ENCODE results near the gene ADAMTS12. TPM values are rescaled to one million over a fixed set of nuclear protein-coding genes. Genes with fewer than 3 reads are reported as not detected.

The ADAMTS12 gene
- total RNA-seq, 1 experiment from 2014 or later, result 0.05 TPM

- Histone ChIP-seq H3K79me2 (ENCODE audit: insufficient read depth, low read length) (no peaks in the 10 kb centered on the region), H3K9ac (ENCODE audit: low read length) (no peak overlapping the region), H3K27me3 (ENCODE audit: insufficient read depth, low read length) (peaks cover 29% of the 10 kb centered on the region), H3K27ac (ENCODE audit: low read depth, low read length) (no peak overlapping the region), H3K4me2 (ENCODE audit: low read length) (no peak overlapping the region), H3K4me3 (replicated peaks in 1 of 2; ENCODE audit: low read depth in 1 of 2, low read length in 2 of 2) (no peak overlapping the region), H3K9me3 (ENCODE audit: control insufficient read depth in 1 of 2, insufficient read depth in 1 of 2, low read depth in 1 of 2, low read length in 2 of 2) (no peaks in the 10 kb centered on the region), H2AFZ (ENCODE audit: low read depth, low read length, poor library complexity, severe bottlenecking) (no peak overlapping the region), H3K4me1 (ENCODE audit: control insufficient read depth in 1 of 2, insufficient read depth in 2 of 2, low read length in 2 of 2) (no peaks in the 10 kb centered on the region), H3K36me3 (ENCODE audit: control insufficient read depth in 1 of 2, insufficient read depth in 2 of 2, low read length in 2 of 2) (no peaks in the 10 kb centered on the region), H4K20me1 (ENCODE audit: insufficient read depth) (no peaks in the 10 kb centered on the region), H3K9me2 (ENCODE audit: insufficient read depth) (no peaks in the 10 kb centered on the region)
- TF ChIP-seq SIN3A (IDR thresholded peaks at IDR 0.05; ENCODE audit: low read depth), result no peak
- BruUV-seq (replicated peaks), result no TSS peak
- no peak for DNase-seq (ENCODE audit: low read depth, low spot score)
- RAD21 ChIA-PET (ENCODE audit: low non-redundant PET in 1 of 2, low total read pairs in 2 of 2, uncharacterized antibody in 2 of 2, unreplicated experiment in 2 of 2), result no interaction called here
- no peak for ATAC-seq
- CTCF ChIA-PET, result no interaction called here
- POLR2A ChIA-PET, result no interaction called here
- intact Hi-C loops (cut with micrococcal nuclease), result no loop called here
Observed at GRCh38 chr5:33685873-33686755, 205.7 kb downstream of the ADAMTS12 start.

GRCh38 chr5:33684496-33685159 lies 207.2 kb downstream of the ADAMTS12 start:
- Histone ChIP-seq H3K4me3 (replicated peaks in 1 of 2; ENCODE audit: low read depth in 1 of 2, low read length in 2 of 2) (no peak overlapping the region), H3K9me3 (ENCODE audit: control insufficient read depth in 1 of 2, insufficient read depth in 1 of 2, low read depth in 1 of 2, low read length in 2 of 2) (no peaks in the 10 kb centered on the region), H3K4me2 (ENCODE audit: low read length) (no peak overlapping the region), H3K36me3 (ENCODE audit: control insufficient read depth in 1 of 2, insufficient read depth in 2 of 2, low read length in 2 of 2) (no peaks in the 10 kb centered on the region), H4K20me1 (ENCODE audit: insufficient read depth) (no peaks in the 10 kb centered on the region), H3K9me2 (ENCODE audit: insufficient read depth) (no peaks in the 10 kb centered on the region), H3K27ac (ENCODE audit: low read depth, low read length) (no peak overlapping the region), H3K27me3 (ENCODE audit: insufficient read depth, low read length) (peaks cover 36% of the 10 kb centered on the region), H3K4me1 (ENCODE audit: control insufficient read depth in 1 of 2, insufficient read depth in 2 of 2, low read length in 2 of 2) (no peaks in the 10 kb centered on the region), H3K79me2 (ENCODE audit: insufficient read depth, low read length) (no peaks in the 10 kb centered on the region), H3K9ac (ENCODE audit: low read length) (no peak overlapping the region), H2AFZ (ENCODE audit: low read depth, low read length, poor library complexity, severe bottlenecking) (no peak overlapping the region)
- no peak for ATAC-seq
- intact Hi-C loops (cut with micrococcal nuclease), result no loop called here
- ChIA-PET POLR2A (no interaction called here), RAD21 (ENCODE audit: low non-redundant PET in 1 of 2, low total read pairs in 2 of 2, uncharacterized antibody in 2 of 2, unreplicated experiment in 2 of 2) (no interaction called here), CTCF (no interaction called here)
- no TSS peak for BruUV-seq (replicated peaks)
- no peak for DNase-seq (ENCODE audit: low read depth, low spot score)
- TF ChIP-seq SIN3A (IDR thresholded peaks at IDR 0.05; ENCODE audit: low read depth), result no peak
- no peak for TF ChIP-seq ZFX (IDR thresholded peaks at IDR 0.05)
- TF ChIP-seq TCF7L2 (IDR thresholded peaks at IDR 0.05; ENCODE audit: borderline replicate concordance, extremely low read depth, insufficient read depth, insufficient read length), result no peak
- no peak for TF ChIP-seq SP1 (IDR thresholded peaks at IDR 0.05; ENCODE audit: low read depth)
- TF ChIP-seq ZBTB33 (IDR thresholded peaks at IDR 0.05; ENCODE audit: extremely low read depth, insufficient replicate concordance, low read length), result no peak
- no peak for TF ChIP-seq FOSL1 (IDR thresholded peaks at IDR 0.05; ENCODE audit: low read depth)
- no peak for TF ChIP-seq POLR2AphosphoS5 (IDR thresholded peaks at IDR 0.05; ENCODE audit: low read depth, low read length)
- no peak for TF ChIP-seq ZNF274 (IDR thresholded peaks at IDR 0.05; ENCODE audit: low read depth, low read length)
- TF ChIP-seq CEBPB (IDR thresholded peaks at IDR 0.05; ENCODE audit: low read depth), result no peak
- TF ChIP-seq, protein P1, sequence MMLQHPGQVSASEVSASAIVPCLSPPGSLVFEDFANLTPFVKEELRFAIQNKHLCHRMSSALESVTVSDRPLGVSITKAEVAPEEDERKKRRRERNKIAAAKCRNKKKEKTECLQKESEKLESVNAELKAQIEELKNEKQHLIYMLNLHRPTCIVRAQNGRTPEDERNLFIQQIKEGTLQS (IDR thresholded peaks at IDR 0.05), result no peak
- no peak for TF ChIP-seq POLR2A (IDR thresholded peaks at IDR 0.05; ENCODE audit: borderline replicate concordance, extremely low read depth, insufficient read depth, insufficient read length)

Measured in HCT116 (cell line).